ENCODE measurements around the gene ZNF598.
A peak's percentile ranks its signal among the peaks of the same experiment; 100 is the strongest.

ZNF598 gene

DNA sequence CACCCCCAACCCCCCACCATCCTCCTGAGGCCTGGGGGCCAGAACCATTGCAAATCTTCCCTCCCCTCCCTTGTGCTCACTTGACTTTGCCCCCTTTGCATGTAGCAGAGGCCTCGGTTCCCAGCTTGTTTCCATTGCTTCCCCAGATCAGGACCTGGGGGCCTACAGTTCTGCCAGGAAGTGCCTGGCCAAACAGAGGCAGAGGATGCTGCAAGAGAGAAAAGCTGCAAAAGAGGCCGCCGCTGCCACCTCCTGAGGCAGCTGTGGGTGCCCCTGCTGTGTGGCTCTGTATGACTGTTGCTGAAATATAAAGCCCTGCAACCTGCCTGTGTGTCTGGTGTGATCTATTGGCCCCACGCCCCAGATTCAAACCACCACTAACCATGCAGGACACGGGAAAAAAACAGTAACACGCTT is 48.0 kb downstream of the ZNF598 start (continued):
- TF ChIP-seq, protein P1, sequence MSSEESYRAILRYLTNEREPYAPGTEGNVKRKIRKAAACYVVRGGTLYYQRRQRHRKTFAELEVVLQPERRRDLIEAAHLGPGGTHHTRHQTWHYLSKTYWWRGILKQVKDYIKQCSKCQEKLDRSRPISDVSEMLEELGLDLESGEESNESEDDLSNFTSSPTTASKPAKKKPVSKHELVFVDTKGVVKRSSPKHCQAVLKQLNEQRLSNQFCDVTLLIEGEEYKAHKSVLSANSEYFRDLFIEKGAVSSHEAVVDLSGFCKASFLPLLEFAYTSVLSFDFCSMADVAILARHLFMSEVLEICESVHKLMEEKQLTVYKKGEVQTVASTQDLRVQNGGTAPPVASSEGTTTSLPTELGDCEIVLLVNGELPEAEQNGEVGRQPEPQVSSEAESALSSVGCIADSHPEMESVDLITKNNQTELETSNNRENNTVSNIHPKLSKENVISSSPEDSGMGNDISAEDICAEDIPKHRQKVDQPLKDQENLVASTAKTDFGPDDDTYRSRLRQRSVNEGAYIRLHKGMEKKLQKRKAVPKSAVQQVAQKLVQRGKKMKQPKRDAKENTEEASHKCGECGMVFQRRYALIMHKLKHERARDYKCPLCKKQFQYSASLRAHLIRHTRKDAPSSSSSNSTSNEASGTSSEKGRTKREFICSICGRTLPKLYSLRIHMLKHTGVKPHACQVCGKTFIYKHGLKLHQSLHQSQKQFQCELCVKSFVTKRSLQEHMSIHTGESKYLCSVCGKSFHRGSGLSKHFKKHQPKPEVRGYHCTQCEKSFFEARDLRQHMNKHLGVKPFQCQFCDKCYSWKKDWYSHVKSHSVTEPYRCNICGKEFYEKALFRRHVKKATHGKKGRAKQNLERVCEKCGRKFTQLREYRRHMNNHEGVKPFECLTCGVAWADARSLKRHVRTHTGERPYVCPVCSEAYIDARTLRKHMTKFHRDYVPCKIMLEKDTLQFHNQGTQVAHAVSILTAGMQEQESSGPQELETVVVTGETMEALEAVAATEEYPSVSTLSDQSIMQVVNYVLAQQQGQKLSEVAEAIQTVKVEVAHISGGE (tag by site-specific recombination; conservative IDR thresholded peaks at IDR 0.05; ENCODE audit: low read depth), result peak; percentile 36
- TF ChIP-seq ZNF664 (tag by site-specific recombination; IDR thresholded peaks at IDR 0.05) (no peak), ZNF37A (tag by site-specific recombination; IDR thresholded peaks at IDR 0.05) (no peak), ZNF776 (tag by site-specific recombination; IDR thresholded peaks at IDR 0.05; ENCODE audit: borderline replicate concordance) (no peak), ZNF701 (tag by site-specific recombination; IDR thresholded peaks at IDR 0.05) (no peak), ZNF600 (tag by site-specific recombination; IDR thresholded peaks at IDR 0.05) (no peak; the same call in 1 of the 2 replicates), PRDM1 (tag by site-specific recombination; IDR thresholded peaks at IDR 0.05) (no peak), OSR2 (tag by site-specific recombination; IDR thresholded peaks at IDR 0.05) (peak; percentile 63), ZNF433 (tag by site-specific recombination; IDR thresholded peaks at IDR 0.05; ENCODE audit: low read depth) (no peak), ZNF585B (tag by site-specific recombination; IDR thresholded peaks at IDR 0.05) (no peak), ZFP3 (tag by site-specific recombination; IDR thresholded peaks at IDR 0.05; ENCODE audit: low read depth) (no peak), MEIS1 (CRISPR knock-in tag; IDR thresholded peaks at IDR 0.05; ENCODE audit: borderline replicate concordance) (no peak), ZNF76 (tag by site-specific recombination; IDR thresholded peaks at IDR 0.05; ENCODE audit: borderline replicate concordance, low read depth) (no peak), ZNF2 (tag by site-specific recombination; IDR thresholded peaks at IDR 0.05) (0 out of 2 replicates have a peak, but pooled peaks have one; percentile 10), ZNF792 (tag by site-specific recombination; IDR thresholded peaks at IDR 0.05) (no peak), ZNF302 (tag by site-specific recombination; IDR thresholded peaks at IDR 0.05; ENCODE audit: low read depth) (no peak), GLI2 (tag by site-specific recombination; IDR thresholded peaks at IDR 0.05; ENCODE audit: borderline replicate concordance, low read depth) (no peak), KLF8 (tag by site-specific recombination; IDR thresholded peaks at IDR 0.05) (peak; percentile 36), ZNF747 (tag by site-specific recombination; IDR thresholded peaks at IDR 0.05) (no peak), ZNF785 (tag by site-specific recombination; IDR thresholded peaks at IDR 0.05) (no peak), ZNF549 (tag by site-specific recombination; IDR thresholded peaks at IDR 0.05) (no peak)
- TF ChIP-seq, protein P2, sequence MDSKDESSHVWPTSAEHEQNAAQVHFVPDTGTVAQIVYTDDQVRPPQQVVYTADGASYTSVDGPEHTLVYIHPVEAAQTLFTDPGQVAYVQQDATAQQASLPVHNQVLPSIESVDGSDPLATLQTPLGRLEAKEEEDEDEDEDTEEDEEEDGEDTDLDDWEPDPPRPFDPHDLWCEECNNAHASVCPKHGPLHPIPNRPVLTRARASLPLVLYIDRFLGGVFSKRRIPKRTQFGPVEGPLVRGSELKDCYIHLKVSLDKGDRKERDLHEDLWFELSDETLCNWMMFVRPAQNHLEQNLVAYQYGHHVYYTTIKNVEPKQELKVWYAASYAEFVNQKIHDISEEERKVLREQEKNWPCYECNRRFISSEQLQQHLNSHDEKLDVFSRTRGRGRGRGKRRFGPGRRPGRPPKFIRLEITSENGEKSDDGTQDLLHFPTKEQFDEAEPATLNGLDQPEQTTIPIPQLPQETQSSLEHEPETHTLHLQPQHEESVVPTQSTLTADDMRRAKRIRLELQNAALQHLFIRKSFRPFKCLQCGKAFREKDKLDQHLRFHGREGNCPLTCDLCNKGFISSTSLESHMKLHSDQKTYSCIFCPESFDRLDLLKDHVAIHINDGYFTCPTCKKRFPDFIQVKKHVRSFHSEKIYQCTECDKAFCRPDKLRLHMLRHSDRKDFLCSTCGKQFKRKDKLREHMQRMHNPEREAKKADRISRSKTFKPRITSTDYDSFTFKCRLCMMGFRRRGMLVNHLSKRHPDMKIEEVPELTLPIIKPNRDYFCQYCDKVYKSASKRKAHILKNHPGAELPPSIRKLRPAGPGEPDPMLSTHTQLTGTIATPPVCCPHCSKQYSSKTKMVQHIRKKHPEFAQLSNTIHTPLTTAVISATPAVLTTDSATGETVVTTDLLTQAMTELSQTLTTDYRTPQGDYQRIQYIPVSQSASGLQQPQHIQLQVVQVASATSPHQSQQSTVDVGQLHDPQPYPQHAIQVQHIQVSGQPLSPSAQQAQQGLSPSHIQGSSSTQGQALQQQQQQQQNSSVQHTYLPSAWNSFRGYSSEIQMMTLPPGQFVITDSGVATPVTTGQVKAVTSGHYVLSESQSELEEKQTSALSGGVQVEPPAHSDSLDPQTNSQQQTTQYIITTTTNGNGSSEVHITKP (tag by site-specific recombination; IDR thresholded peaks at IDR 0.05), result peak; percentile 83
- TF ChIP-seq, protein P3, sequence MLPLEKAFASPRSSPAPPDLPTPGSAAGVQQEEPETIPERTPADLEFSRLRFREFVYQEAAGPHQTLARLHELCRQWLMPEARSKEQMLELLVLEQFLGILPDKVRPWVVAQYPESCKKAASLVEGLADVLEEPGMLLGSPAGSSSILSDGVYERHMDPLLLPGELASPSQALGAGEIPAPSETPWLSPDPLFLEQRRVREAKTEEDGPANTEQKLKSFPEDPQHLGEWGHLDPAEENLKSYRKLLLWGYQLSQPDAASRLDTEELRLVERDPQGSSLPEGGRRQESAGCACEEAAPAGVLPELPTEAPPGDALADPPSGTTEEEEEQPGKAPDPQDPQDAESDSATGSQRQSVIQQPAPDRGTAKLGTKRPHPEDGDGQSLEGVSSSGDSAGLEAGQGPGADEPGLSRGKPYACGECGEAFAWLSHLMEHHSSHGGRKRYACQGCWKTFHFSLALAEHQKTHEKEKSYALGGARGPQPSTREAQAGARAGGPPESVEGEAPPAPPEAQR (tag by site-specific recombination; IDR thresholded peaks at IDR 0.05), result no peak
- TF ChIP-seq, protein P4, sequence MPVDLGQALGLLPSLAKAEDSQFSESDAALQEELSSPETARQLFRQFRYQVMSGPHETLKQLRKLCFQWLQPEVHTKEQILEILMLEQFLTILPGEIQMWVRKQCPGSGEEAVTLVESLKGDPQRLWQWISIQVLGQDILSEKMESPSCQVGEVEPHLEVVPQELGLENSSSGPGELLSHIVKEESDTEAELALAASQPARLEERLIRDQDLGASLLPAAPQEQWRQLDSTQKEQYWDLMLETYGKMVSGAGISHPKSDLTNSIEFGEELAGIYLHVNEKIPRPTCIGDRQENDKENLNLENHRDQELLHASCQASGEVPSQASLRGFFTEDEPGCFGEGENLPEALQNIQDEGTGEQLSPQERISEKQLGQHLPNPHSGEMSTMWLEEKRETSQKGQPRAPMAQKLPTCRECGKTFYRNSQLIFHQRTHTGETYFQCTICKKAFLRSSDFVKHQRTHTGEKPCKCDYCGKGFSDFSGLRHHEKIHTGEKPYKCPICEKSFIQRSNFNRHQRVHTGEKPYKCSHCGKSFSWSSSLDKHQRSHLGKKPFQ (tag by site-specific recombination; IDR thresholded peaks at IDR 0.05), result peak; percentile 82
- TF ChIP-seq, protein P5, sequence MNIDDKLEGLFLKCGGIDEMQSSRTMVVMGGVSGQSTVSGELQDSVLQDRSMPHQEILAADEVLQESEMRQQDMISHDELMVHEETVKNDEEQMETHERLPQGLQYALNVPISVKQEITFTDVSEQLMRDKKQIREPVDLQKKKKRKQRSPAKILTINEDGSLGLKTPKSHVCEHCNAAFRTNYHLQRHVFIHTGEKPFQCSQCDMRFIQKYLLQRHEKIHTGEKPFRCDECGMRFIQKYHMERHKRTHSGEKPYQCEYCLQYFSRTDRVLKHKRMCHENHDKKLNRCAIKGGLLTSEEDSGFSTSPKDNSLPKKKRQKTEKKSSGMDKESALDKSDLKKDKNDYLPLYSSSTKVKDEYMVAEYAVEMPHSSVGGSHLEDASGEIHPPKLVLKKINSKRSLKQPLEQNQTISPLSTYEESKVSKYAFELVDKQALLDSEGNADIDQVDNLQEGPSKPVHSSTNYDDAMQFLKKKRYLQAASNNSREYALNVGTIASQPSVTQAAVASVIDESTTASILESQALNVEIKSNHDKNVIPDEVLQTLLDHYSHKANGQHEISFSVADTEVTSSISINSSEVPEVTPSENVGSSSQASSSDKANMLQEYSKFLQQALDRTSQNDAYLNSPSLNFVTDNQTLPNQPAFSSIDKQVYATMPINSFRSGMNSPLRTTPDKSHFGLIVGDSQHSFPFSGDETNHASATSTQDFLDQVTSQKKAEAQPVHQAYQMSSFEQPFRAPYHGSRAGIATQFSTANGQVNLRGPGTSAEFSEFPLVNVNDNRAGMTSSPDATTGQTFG (tag by site-specific recombination; IDR thresholded peaks at IDR 0.05; ENCODE audit: borderline replicate concordance), result no peak
- TF ChIP-seq, protein P6, sequence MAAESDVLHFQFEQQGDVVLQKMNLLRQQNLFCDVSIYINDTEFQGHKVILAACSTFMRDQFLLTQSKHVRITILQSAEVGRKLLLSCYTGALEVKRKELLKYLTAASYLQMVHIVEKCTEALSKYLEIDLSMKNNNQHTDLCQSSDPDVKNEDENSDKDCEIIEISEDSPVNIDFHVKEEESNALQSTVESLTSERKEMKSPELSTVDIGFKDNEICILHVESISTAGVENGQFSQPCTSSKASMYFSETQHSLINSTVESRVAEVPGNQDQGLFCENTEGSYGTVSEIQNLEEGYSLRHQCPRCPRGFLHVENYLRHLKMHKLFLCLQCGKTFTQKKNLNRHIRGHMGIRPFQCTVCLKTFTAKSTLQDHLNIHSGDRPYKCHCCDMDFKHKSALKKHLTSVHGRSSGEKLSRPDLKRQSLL (tag by site-specific recombination; IDR thresholded peaks at IDR 0.05), result no peak
